ENCODE results near the gene FAM13A. TPM values are rescaled to one million over a fixed set of nuclear protein-coding genes. Genes with fewer than 3 reads are reported as not detected.

The FAM13A gene
- total and polyA plus RNA-seq, 2 of the 8 experiments (the other 6 are each of a cell fraction or from before 2014, with no cell fraction given) = 7.1 to 16.5 TPM

DNA sequence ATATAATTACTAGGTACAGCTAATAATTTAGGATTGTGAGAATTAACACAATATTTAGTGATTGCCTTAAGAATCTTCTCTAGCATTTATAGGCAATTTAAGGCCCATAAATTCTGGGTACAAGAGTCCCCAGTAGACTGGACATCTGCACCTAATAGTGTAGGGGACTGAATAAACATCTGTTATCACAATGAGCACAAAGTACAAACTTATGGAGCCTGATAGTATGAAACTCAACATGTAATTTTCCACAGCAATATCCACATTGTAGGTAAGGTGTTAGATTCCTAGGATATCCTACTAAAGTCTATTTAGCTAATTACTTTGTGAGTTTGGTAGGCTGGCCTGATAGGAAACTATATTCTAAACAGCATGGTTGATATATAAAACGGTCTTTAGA is 178.3 kb downstream of the FAM13A start (continued):
- TF ChIP-seq RAD21 (IDR thresholded peaks at IDR 0.05 in 1 of 2, conservative IDR thresholded peaks at IDR 0.05 in 1 of 2; ENCODE audit: low read depth in 2 of 2, low read length in 2 of 2) (no peak), BRCA1 (IDR thresholded peaks at IDR 0.05; ENCODE audit: low read depth, low read length) (no peak)

Measured in H1 (cell line).